ENCODE data around the gene PLCXD3. TPM values are rescaled to one million over a fixed set of nuclear protein-coding genes. Genes with fewer than 3 reads are reported as not detected.

The PLCXD3 gene
- total and polyA plus RNA-seq, 9 of the 15 experiments (the other 6 are each of a cell fraction or from before 2014, with no cell fraction given), result not detected

- no peak overlapping the region for H3K27ac ChIP-seq (ENCODE audit: extremely low read depth, low read depth, low read length)
- intact Hi-C loops (cut with micrococcal nuclease) (no loop called here), in situ Hi-C loops (cut with MboI) (no loop called here)
- no peak overlapping the region for H3K4me2 ChIP-seq (ENCODE audit: insufficient read depth, low read length)
- H3K9ac ChIP-seq (ENCODE audit: insufficient read depth in 1 of 2, low read depth in 2 of 2, low read length in 2 of 2), result no peak overlapping the region
- H3K4me3 ChIP-seq, result no peak overlapping the region
- H3K4me1 ChIP-seq (replicated peaks in 1 of 2; ENCODE audit: control insufficient read depth in 2 of 2, insufficient read depth in 2 of 2, low read length in 2 of 2), result no peaks in the 10 kb centered on the region
- no peaks in the 10 kb centered on the region for H3K27me3 ChIP-seq (ENCODE audit: control insufficient read depth in 2 of 2, insufficient read depth in 2 of 2, low read length in 2 of 2)
- no peak for FAIRE-seq
- no TSS peak for BruUV-seq (replicated peaks)
- CTCF ChIA-PET (ENCODE audit: low intra/inter-chr PET ratio), result no interaction called here
- no peak overlapping the region for H2AFZ ChIP-seq (ENCODE audit: low read depth, low read length)
- H3K9me1 ChIP-seq (ENCODE audit: control insufficient read depth, insufficient read depth, low read length), result no peaks in the 10 kb centered on the region
- ATAC-seq, result no peak
- no peaks in the 10 kb centered on the region for H3K79me2 ChIP-seq (ENCODE audit: control insufficient read depth, insufficient read depth, low read length)
- no peak for DNase-seq (ENCODE audit: extremely low read depth in 1 of 4, low spot score in 3 of 4)
- no peaks in the 10 kb centered on the region for H3K36me3 ChIP-seq (ENCODE audit: control insufficient read depth, insufficient read depth, low read length)
- POLR2A ChIA-PET, result no interaction called here
- no peaks in the 10 kb centered on the region for H3K9me3 ChIP-seq (replicated peaks; ENCODE audit: control insufficient read depth, insufficient read depth, low read depth, low read length)
- 0% methylated on average over 1 of the region's 1 CpG for WGBS (ENCODE audit: insufficient coverage, low coverage, missing lambda C conversion rate)
- no peaks in the 10 kb centered on the region for H4K20me1 ChIP-seq (replicated peaks; ENCODE audit: control insufficient read depth, insufficient read depth, low read length)
- no peak for TF ChIP-seq CHD7 (IDR thresholded peaks at IDR 0.05; ENCODE audit: low read depth, low read length)
- TF ChIP-seq, protein P1, sequence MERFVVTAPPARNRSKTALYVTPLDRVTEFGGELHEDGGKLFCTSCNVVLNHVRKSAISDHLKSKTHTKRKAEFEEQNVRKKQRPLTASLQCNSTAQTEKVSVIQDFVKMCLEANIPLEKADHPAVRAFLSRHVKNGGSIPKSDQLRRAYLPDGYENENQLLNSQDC (CRISPR knock-in tag; IDR thresholded peaks at IDR 0.05), result no peak
- no peak for TF ChIP-seq ADNP (tag; IDR thresholded peaks at IDR 0.05)
- TF ChIP-seq HMG20B (CRISPR knock-in tag; IDR thresholded peaks at IDR 0.05), result no peak
- no peak for TF ChIP-seq U2AF2 (optimal IDR thresholded peaks at IDR 0.05; ENCODE audit: low read depth, low read length)
- TF ChIP-seq, protein P2, sequence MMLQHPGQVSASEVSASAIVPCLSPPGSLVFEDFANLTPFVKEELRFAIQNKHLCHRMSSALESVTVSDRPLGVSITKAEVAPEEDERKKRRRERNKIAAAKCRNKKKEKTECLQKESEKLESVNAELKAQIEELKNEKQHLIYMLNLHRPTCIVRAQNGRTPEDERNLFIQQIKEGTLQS (IDR thresholded peaks at IDR 0.05), result no peak
- TF ChIP-seq, protein P2 (CRISPR knock-in tag; conservative IDR thresholded peaks at IDR 0.05), result no peak
- TF ChIP-seq FOS (IDR thresholded peaks at IDR 0.05; ENCODE audit: extremely low read depth, insufficient read length), result no peak
- TF ChIP-seq ERF (CRISPR knock-in tag; IDR thresholded peaks at IDR 0.05), result no peak
- no peak for TF ChIP-seq ZNF830 (CRISPR knock-in tag; IDR thresholded peaks at IDR 0.05)
These were observed 22.1 kb upstream of the PLCXD3 start for GRCh38 chr5:41532485-41532884.

Measured in K562 (cell line).